Inferior parietal cortex (tissue), 1 donor: ENCODE measurements around the gene SPACA9.
A peak's percentile ranks its signal among the peaks of the same experiment; 100 is the strongest.

Experiments used
- DNase-seq: peaks from one replicate; pipeline ENCODE4 v3.0.0-alpha.2; 2016; ENCODE audit errors: extremely low spot score

The SPACA9 gene

GRCh38 chr9:132894346-132894745 lies 15.6 kb downstream of the SPACA9 start:
- DNase-seq, result no peak

DNA sequence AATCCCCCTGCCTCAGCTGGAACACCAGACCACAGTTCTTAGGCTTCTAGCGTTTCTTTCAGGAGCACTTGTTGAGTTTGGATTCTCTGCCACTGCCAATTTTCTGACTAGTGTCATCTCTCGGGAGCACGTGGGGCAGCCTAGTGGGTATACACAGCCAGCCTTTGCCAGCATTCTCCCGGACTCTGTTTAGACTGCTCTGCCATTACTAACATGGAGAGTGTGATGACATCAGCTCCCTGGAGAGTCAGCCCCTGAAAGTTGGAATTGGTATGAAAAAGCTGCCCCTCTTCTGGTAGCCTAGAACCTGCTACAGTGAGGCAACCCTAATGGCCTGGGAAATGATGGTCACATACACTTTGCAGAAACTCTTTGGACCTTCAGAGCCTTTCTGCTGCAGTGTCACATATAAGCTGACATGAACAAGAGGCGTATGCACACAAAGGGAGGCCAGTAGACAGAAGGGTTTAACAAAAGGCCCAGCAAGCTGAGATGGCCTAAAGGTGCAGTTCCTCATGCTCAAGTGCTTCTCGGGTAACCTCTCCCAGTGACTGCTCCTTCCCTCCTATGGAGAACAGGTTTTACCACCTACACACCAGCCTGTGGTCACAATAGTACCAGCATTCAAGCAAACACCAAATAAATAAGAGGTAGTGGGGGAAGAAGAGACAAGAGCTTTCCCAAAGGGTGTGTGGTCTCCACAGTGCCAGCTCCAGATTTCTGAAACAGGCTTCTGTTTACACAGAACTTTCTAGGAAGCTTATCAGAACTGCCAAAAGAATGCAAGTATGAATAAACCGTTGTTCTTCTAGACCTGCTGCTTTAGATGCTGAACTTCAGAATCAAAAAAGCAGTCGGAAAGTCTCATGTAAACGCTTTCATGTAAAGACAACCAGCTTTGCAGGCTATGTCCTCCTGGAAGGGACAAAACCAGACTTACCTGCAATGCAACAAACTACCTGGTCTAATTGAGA lies 16.5 kb downstream of the SPACA9 start:
- DNase-seq, result no peak

DNA sequence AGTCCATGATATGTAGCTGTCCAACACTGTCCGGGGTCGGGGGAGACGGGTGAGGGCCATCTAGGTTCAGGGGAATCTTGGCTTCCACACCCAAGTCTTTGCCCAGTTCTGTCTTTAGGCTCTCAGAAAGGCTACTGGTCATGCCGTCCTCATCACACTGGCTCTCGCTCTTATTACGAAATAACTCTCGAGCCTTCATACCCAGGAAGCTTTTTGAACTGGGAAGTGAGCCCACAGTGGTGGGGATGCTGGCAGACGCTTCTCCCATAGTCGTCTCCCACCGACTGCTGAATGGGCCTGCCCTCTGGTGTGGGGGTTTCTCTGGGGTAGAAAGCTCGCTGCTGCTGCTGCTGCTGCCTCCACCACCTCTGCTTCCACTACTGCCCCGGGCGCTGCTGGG lies 17.6 kb downstream of the SPACA9 start:
- DNase-seq, result no peak

GRCh38 chr9:132896906-132897305 lies 18.2 kb downstream of the SPACA9 start:
- DNase-seq, result peak; percentile 87

GRCh38 chr9:132898051-132898450 lies 19.4 kb downstream of the SPACA9 start:
- DNase-seq, result no peak

- DNase-seq, result peak; percentile 93
Measured at GRCh38 chr9:132901858-132902831, 23.4 kb downstream of the SPACA9 start.

GRCh38 chr9:132903574-132904492 lies 25.1 kb downstream of the SPACA9 start:
- DNase-seq, result no peak

DNA sequence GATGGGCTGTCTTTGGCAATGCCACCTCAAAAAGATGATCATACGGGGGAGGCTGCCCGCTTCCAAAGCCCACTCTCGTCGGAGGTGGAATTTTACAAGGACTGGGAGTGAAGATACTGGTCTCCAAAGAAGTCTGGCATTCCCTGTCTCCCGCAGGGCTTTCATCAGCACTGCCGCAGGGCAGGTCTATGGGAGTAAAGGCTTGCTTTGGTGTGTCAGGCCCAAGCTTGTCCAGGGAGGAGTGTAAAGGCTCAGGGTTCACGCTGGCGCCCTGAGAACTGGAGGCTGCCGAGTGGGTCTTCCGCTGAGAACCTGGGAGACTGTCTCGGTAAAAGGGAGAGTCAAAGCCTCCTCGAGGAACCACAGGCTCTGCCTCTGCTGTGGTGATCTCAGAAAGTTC lies 27.0 kb downstream of the SPACA9 start:
- no peak for DNase-seq

DNA sequence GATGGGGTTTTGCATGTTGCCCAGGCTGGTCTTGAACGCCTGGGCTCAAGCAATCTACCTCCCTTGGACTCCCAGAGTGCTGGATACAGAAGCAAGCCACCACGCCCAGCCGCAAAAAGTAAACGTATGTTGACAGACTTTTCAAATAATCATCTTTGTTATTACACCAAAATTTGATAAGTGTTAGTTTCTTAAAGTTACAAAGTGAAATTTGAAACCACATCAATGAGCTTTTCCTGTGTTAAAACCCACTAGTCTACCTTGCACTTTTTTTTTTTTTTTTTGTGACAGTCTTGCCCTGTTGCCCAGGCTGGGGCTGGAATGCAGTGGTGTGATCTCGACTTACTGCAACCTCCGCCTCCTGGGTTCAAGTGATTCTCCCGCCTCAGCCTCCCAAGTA lies 29.9 kb downstream of the SPACA9 start:
- DNase-seq, result no peak

GRCh38 chr9:132909311-132909710 lies 30.6 kb downstream of the SPACA9 start:
- DNase-seq, result no peak

DNA sequence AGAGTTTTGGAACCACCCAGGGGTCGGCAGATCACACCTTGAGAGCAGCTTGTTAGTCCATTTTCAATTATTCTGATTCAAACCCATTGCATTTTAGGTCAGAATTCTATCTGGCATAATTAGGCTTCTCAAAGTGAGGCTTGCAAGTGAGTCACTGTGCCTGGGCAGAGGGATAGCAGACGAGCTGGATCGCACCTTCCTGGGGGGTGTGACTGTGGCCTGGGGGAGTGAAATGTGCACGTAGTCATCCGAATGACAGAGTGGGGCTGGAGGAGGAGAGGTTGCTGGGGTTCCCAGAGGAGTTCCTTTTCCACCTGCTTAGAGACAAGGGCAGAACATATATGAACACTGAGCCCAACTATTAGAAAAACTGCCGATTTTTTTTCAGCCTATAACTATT lies 31.7 kb downstream of the SPACA9 start:
- DNase-seq, result no peak

DNA sequence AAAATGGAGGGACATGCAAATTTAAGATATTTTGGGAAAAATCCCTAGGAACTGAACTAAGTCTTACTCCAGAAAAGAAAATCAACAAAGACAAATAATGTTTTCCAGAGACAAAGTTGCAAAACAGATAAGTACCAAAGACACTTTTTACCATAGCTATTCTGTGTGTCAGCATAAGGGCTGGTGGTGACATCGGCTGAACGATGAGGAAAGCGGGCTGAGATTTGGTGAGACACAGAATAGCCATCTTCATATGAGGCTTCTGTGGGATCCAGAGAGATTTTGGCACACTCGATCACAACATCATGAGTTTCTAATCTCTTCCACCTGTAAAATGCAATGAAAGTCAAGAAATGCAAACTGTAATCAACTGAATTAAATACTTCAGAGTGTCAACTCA lies 33.4 kb downstream of the SPACA9 start:
- no peak for DNase-seq

GRCh38 chr9:132914924-132915323 lies 36.2 kb downstream of the SPACA9 start:
- no peak for DNase-seq

- no peak for DNase-seq
Measured at GRCh38 chr9:132919614-132920268, 41.0 kb downstream of the SPACA9 start.

- no peak for DNase-seq
Measured at GRCh38 chr9:132923346-132923902, 44.7 kb downstream of the SPACA9 start.

DNA sequence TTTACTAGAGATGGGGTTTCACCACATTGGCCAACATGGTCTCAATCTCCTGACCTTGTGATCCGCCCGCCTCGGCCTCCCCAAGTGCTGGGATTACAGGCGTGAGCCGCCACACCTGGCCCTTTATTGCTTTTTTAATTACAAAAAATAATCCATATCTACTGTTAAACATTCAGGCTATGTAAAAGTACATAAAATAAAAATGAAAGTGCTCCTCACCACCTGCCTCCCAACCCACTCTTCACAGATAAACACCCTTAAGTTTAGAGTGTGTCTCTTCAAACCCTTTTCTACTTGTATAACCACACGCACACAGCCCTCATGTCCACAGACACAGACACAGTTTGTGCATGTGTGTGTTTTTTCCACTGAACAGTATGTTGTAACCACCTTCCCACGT lies 49.0 kb downstream of the SPACA9 start:
- no peak for DNase-seq

DNA sequence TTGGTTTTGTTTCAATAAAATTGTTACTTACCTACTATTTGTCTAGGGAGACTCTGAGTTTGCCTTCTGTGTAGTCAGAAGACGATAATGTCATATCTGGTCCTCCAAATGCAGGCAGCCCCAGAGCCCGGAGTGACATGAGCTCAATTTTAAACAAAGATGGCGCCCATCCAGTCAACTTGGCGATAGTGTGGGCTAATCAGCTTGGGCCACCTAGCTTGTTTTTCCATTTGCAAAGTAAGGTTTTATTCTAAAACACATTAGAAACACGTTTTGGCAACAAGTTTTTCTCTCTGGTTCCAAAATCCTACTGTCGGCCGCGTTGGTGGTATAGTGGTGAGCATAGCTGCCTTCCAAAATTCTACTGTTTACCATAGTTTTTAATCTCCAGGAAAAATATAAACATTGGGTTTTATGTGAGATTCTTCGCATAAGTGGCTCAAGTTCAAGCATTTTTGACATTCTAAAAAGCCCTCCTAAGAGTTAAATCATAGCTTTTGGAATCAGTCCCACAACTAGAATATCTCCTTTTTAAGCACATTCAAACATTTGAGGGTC lies 52.6 kb downstream of the SPACA9 start:
- DNase-seq, result no peak

- no peak for DNase-seq
Measured at GRCh38 chr9:132935026-132935425, 56.3 kb downstream of the SPACA9 start.

- no peak for DNase-seq
Measured at GRCh38 chr9:132937463-132937901, 58.8 kb downstream of the SPACA9 start.

DNA sequence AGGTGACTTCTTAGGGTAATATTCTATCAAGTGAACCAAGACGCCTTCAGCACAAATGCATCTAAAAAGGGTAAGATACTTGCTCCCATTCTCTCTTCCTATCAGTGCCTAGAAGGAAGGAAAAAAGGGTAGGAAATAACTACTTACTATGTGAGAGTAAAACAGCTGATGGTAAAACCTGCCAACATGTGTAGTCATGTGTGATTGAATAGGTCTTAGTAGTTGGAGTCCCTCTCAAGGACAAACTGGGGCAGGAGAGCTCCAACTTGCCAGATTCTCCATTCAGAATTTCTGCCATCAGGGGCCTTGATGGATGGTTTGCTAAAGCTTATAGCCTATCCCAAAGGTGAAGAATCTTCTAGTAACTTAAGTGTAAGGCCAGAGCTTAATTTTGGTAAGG lies 60.5 kb downstream of the SPACA9 start:
- DNase-seq, result no peak
